Testis (tissue), 3 donors: ENCODE data around the gene FRMPD4. TPM values are rescaled to one million over a fixed set of nuclear protein-coding genes. Genes with fewer than 3 reads are reported as not detected.
A peak's percentile ranks its signal among the peaks of the same experiment; 100 is the strongest.

Experiments
- DNase-seq: peaks from one replicate; pipeline ENCODE4 v3.0.0-alpha.2; 2019
- H3K27ac ChIP-seq, 2 donors: fragments of 200-600 bp; sonication (generic); one replicate each; pipeline ENCODE4 v1.5.1; 2019
- H3K27me3 ChIP-seq: fragments of 200-600 bp; sonication (generic); one replicate; pipeline ENCODE4 v1.5.1; 2019
- H3K36me3 ChIP-seq: fragments of 200-600 bp; sonication (generic); one replicate; pipeline ENCODE4 v1.5.1; 2017; ENCODE audit warnings: low read depth; ENCODE audit errors: missing control alignments
- H3K4me1 ChIP-seq: fragments of 200-600 bp; sonication (generic); one replicate; pipeline ENCODE4 v1.5.1; 2019
- H3K4me3 ChIP-seq, 2 donors: fragments of 200-600 bp; sonication (generic); one replicate each; pipeline ENCODE4 v1.5.1; 2017 to 2019
- H3K9me3 ChIP-seq: fragments of 200-600 bp; sonication (generic); one replicate; pipeline ENCODE4 v1.5.1; 2017
- CTCF ChIP-seq, 3 experiments: fragments of 450-650 bp in 2 of 3; fragments of 200-600 bp in 1 of 3; sonication (generic) in 1 of 3; IDR thresholded peaks; one replicate each; pipeline ENCODE4 v1.5.1; 2016 to 2019; ENCODE audit warnings: antibody characterized with exemption in 3 of 3, mild to moderate bottlenecking in 2 of 3, moderate library complexity in 1 of 3
- POLR2A ChIP-seq: fragments of 450-650 bp; IDR thresholded peaks from one replicate; pipeline ENCODE4 v1.6.1; 2017; ENCODE audit warnings: antibody characterized with exemption, mild to moderate bottlenecking, moderate library complexity
- WGBS, 2 donors: methylation state at CpG; one replicate each; pipeline ENCODE4 v1.1.5; 2018; 5-methylcytosine and 5-hydroxymethylcytosine counted together
- intact Hi-C: fragments of 100-400 bp; cut with DNase I; formaldehyde crosslinking; loops from one replicate; pipeline ENCODE4 v1.15.1; 2023; ENCODE audit warnings: low total_unique reads
- polyA plus RNA-seq: library from polyadenylated mRNA; stranded (reverse); fragments of 350-450 nt; fragmentation: Illumina TruSeq; extraction: RNeasy Lipid Tissue Mini Kit (QIAGEN cat#74804); gene quantifications from one replicate; pipeline ENCODE4 v1.2.3, GENCODE V29; 2014; ENCODE audit warnings: low read depth, low replicate concordance; ENCODE audit not compliant: insufficient read depth
- total RNA-seq, 2 donors: library from RNA; depleted of rRNA; stranded (reverse); fragments of >200 nt; gene quantifications; one replicate each; pipeline ENCODE4 v1.2.3, GENCODE V29; 2016

The FRMPD4 gene
- total and polyA plus RNA-seq, 3 donors from 2014 or later = 1.1 to 1.6 (median 1.3) TPM

DNA sequence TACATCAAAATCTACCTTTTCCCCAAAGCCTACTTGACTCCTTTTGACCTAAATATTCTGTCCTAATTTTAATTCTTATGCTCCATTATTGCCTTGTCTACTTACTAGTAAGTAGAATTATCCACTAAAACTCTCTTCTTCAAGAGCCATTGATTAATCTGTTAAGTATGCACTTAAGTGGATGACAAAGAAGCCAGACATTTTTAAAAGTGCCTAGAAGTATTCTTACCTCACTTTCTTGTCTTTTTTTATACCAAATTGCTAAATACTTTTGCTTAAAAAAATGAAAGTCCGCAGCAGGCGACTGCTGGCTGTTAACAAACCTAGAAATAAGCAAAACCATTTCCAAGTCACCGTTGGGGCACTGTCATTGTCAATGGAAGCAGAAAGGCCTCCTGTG, 20.1 kb upstream of the FRMPD4 start:
- Histone ChIP-seq H3K4me1 (no peaks in the 10 kb centered on the region), H3K4me3 (no peak overlapping the region), H3K36me3 (no peaks in the 10 kb centered on the region), H3K27ac (no peak overlapping the region), H3K9me3 (no peaks in the 10 kb centered on the region), H3K27me3 (no peaks in the 10 kb centered on the region)
- no peak for TF ChIP-seq POLR2A
- TF ChIP-seq CTCF (IDR thresholded peaks at IDR 0.05) = no peak
- intact Hi-C loops = no loop called here
- WGBS, 2 donors = 92 to 95% methylated on average over 3 of the region's 3 CpGs
- no peak for DNase-seq

DNA sequence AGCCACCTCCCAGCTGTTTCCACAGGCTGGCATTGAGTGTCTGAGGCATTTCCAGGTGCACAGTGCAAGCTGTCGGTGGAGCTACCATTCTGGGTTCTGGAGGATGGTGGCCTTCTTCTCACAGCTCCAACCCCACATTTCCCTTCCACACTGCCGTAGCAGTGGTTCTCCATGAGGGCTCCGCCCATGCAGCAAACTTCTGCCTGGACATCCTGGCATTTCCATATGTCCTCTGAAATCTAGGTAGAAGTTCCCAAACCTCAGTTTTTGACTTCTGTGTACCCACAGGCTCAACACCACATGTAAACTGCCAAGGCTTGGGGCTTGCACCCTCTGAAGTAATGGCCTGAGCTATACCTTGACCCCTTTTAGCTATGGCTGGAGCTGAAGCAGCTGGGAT, 10.3 kb upstream of the FRMPD4 start:
- Histone ChIP-seq H3K9me3 (no peaks in the 10 kb centered on the region), H3K4me3 (no peak overlapping the region), H3K27ac (no peak overlapping the region), H3K4me1 (no peaks in the 10 kb centered on the region), H3K27me3 (no peaks in the 10 kb centered on the region), H3K36me3 (no peaks in the 10 kb centered on the region)
- no peak for DNase-seq
- intact Hi-C loops = no loop called here
- no peak for TF ChIP-seq POLR2A
- no peak for TF ChIP-seq CTCF (IDR thresholded peaks at IDR 0.05)
- 95% methylated on average over 3 of the region's 3 CpGs; no CpG with 5 or more reads in 1 of the 2 donors for WGBS, 2 donors

- 1 to 7% methylated on average over 3 to 20 of the region's 24 CpGs for WGBS, 2 donors
- peak overlapping the region; percentile 32 to 64 for H3K4me3 ChIP-seq
- intact Hi-C loops = no loop called here
Measured at GRCh38 chrX:12137951-12138360, 317 bp upstream of the FRMPD4 start.

GRCh38 chrX:12139934-12140611, 1.8 kb downstream of the FRMPD4 start:
- Histone ChIP-seq H3K4me1 (no peaks in the 10 kb centered on the region), H3K9me3 (no peaks in the 10 kb centered on the region), H3K27ac (no peak overlapping the region), H3K4me3 (no peak overlapping the region), H3K27me3 (no peaks in the 10 kb centered on the region), H3K36me3 (no peaks in the 10 kb centered on the region)
- DNase-seq = no peak
- intact Hi-C loops = no loop called here
- TF ChIP-seq CTCF (IDR thresholded peaks at IDR 0.05) (no peak), POLR2A (no peak)
- WGBS, 2 donors = 73 to 77% methylated on average over 1 to 4 of the region's 4 CpGs

More at GRCh38 chrX:12137951-12138360, 317 bp upstream of the FRMPD4 start:
- Histone ChIP-seq H3K27me3 (no peaks in the 10 kb centered on the region), H3K27ac (no peak overlapping the region), H3K9me3 (no peaks in the 10 kb centered on the region), H3K4me1 (no peaks in the 10 kb centered on the region), H3K36me3 (no peaks in the 10 kb centered on the region)
- DNase-seq = peak; percentile 16
- TF ChIP-seq CTCF (IDR thresholded peaks at IDR 0.05) = no peak
- TF ChIP-seq POLR2A = no peak

DNA sequence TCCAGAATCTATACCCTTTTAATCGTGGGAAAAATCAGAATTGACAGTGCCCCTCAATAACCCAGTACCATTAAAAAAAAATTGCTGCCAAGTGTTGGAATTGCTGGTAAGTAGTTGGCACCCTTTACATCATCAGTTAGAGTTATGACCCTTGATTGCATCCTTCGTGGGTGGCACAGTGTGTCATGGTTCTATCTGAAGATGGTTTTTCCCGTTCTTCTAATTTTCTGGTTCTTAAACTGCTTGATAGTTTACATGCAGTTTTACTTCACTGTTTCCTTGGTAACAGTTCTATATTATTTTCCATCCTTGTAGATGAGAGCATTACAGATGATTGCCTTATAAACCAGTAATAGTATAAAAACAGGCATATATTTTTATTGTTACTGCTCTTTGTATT, 3.2 kb downstream of the FRMPD4 start:
- DNase-seq = no peak
- H3K36me3 ChIP-seq = no peaks in the 10 kb centered on the region
- no peak overlapping the region for H3K4me3 ChIP-seq
- no peaks in the 10 kb centered on the region for H3K9me3 ChIP-seq
- TF ChIP-seq CTCF (IDR thresholded peaks at IDR 0.05) (no peak), POLR2A (no peak)
- H3K27ac ChIP-seq = no peak overlapping the region
- H3K27me3 ChIP-seq = no peaks in the 10 kb centered on the region
- H3K4me1 ChIP-seq = no peaks in the 10 kb centered on the region
- WGBS, 2 donors = 90 to 93% methylated on average over 3 of the region's 3 CpGs
- intact Hi-C loops = no loop called here
